Endothelial cell (in vitro differentiated cells): ENCODE results near the gene NDUFAB1. TPM values are rescaled to one million over a fixed set of nuclear protein-coding genes. Genes with fewer than 3 reads are reported as not detected.
"Not testable (repeated sequence)": the region's sequence is repeated elsewhere in the genome, so short reads cannot be mapped to it uniquely, and the experiment has no call there.

Source experiments
- DNase-seq: peaks from one replicate; pipeline ENCODE4 v3.0.0; 2021; ENCODE audit warnings: low spot score
- H3K27ac Mint-ChIP-seq: one replicate; pipeline ENCODE4 v1.8.0; 2021; ENCODE audit warnings: mixed read lengths, inconsistent platforms; ENCODE audit not compliant: unreplicated experiment
- H3K27me3 Mint-ChIP-seq: one replicate; pipeline ENCODE4 v1.8.0; 2021; ENCODE audit warnings: mild to moderate bottlenecking, moderate library complexity, mixed read lengths, inconsistent platforms; ENCODE audit not compliant: unreplicated experiment
- H3K36me3 Mint-ChIP-seq: one replicate; pipeline ENCODE4 v1.8.0; 2021; ENCODE audit warnings: mild to moderate bottlenecking, low read depth, mixed read lengths, inconsistent platforms; ENCODE audit not compliant: unreplicated experiment
- H3K4me1 Mint-ChIP-seq: one replicate; pipeline ENCODE4 v1.8.0; 2021; ENCODE audit warnings: mild to moderate bottlenecking, mixed read lengths, inconsistent platforms; ENCODE audit not compliant: unreplicated experiment
- H3K4me3 Mint-ChIP-seq: one replicate; pipeline ENCODE4 v1.8.0; 2021; ENCODE audit warnings: mild to moderate bottlenecking, mixed read lengths, inconsistent platforms; ENCODE audit not compliant: unreplicated experiment
- H3K9me3 Mint-ChIP-seq: one replicate; pipeline ENCODE4 v1.8.0; 2021; ENCODE audit warnings: mixed read lengths, inconsistent platforms; ENCODE audit not compliant: unreplicated experiment
- total RNA-seq: library from RNA; stranded (reverse); fragmentation: NEBNext Ultra II Directional; extraction: Animal tissue kit (Norgen Biotek cat#: 25700); gene quantifications from one replicate; pipeline ENCODE4 v1.2.1, GENCODE V29; 2021; ENCODE audit not compliant: unreplicated experiment
- TF ChIP-seq, protein P1 (sequence below): fragments of 200-600 bp; sonication (generic); IDR thresholded peaks from one replicate; pipeline ENCODE4 v1.5.0; 2021; ENCODE audit warnings: antibody characterized with exemption; ENCODE audit not compliant: unreplicated experiment

The NDUFAB1 gene
- total RNA-seq, 1 donor from 2014 or later, result 91.7 TPM

DNA sequence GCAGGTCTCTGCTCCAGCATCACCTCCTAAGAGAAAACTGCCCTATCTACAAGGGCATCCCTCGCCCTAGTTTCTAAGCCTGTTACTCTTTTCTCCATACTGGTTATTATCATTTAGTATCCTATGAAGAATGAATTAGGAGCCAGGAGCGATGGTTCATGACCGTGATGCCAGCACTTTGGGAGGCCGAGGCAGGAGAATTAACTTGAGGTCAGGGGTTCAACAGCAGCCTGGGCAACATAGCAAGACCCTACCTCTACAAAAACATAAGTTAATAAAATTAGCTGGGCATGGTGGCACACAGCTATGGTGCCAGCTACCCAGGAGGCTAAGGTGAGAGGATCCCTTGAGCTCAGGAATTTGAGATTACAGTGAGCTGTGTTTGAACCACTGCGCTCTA, 46.2 kb downstream of the NDUFAB1 start:
- H3K36me3 Mint-ChIP-seq, result peaks cover 15% of the 10 kb centered on the region
- no peak overlapping the region for H3K27ac Mint-ChIP-seq
- no peaks in the 10 kb centered on the region for H3K9me3 Mint-ChIP-seq
- no peak overlapping the region for H3K4me3 Mint-ChIP-seq
- peaks cover 2% of the 10 kb centered on the region for H3K27me3 Mint-ChIP-seq
- TF ChIP-seq, protein P1, sequence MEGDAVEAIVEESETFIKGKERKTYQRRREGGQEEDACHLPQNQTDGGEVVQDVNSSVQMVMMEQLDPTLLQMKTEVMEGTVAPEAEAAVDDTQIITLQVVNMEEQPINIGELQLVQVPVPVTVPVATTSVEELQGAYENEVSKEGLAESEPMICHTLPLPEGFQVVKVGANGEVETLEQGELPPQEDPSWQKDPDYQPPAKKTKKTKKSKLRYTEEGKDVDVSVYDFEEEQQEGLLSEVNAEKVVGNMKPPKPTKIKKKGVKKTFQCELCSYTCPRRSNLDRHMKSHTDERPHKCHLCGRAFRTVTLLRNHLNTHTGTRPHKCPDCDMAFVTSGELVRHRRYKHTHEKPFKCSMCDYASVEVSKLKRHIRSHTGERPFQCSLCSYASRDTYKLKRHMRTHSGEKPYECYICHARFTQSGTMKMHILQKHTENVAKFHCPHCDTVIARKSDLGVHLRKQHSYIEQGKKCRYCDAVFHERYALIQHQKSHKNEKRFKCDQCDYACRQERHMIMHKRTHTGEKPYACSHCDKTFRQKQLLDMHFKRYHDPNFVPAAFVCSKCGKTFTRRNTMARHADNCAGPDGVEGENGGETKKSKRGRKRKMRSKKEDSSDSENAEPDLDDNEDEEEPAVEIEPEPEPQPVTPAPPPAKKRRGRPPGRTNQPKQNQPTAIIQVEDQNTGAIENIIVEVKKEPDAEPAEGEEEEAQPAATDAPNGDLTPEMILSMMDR, result no peak
- H3K4me1 Mint-ChIP-seq, result peaks cover 4% of the 10 kb centered on the region
- no peak for DNase-seq

DNA sequence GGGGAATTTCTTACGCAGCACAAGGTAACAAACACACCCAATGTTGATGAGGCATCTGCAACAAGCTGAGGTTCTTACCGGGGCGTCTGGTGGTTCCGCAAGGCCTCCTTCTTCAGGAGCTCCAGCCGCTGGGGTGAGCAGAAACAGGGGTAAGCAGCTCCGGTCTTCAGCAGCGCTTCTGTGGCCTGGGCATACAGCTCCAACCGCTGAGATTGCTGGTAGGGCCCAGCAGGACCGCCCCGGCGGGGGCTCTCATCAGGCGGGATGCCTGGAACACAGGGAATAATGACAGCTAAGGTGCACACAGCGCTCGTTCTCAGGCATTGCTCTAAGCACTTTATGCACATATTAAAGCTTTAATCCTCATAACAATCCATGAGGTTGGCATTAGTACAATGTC, 51.7 kb downstream of the NDUFAB1 start:
- Mint-ChIP-seq H3K27ac (no peak overlapping the region), H3K9me3 (no peaks in the 10 kb centered on the region), H3K4me1 (no peaks in the 10 kb centered on the region), H3K4me3 (no peak overlapping the region), H3K27me3 (no peaks in the 10 kb centered on the region), H3K36me3 (peaks cover 15% of the 10 kb centered on the region)
- TF ChIP-seq, protein P1, result no peak
- DNase-seq, result no peak

DNA sequence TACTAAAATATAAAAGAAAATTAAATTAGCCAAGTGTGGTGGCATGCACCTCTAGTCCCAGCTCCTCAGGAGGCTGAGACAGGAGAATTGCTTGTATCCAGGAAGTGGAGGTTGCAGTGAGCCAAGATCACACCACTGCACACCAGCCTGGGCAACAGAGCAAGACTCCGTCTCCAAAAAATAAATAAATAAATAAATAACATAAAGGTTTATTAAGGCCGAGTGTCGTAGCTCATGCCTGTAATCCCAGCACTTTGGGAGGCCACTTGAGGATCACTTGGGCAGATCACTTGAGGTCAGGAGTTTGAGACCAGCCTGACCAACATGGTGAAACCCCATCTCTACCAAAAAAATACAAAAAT, 55.3 kb downstream of the NDUFAB1 start:
- H3K27me3 Mint-ChIP-seq, H3K27ac Mint-ChIP-seq, H3K9me3 Mint-ChIP-seq, DNase-seq, H3K4me1 Mint-ChIP-seq, H3K36me3 Mint-ChIP-seq, H3K4me3 Mint-ChIP-seq: not testable (repeated sequence)

DNA sequence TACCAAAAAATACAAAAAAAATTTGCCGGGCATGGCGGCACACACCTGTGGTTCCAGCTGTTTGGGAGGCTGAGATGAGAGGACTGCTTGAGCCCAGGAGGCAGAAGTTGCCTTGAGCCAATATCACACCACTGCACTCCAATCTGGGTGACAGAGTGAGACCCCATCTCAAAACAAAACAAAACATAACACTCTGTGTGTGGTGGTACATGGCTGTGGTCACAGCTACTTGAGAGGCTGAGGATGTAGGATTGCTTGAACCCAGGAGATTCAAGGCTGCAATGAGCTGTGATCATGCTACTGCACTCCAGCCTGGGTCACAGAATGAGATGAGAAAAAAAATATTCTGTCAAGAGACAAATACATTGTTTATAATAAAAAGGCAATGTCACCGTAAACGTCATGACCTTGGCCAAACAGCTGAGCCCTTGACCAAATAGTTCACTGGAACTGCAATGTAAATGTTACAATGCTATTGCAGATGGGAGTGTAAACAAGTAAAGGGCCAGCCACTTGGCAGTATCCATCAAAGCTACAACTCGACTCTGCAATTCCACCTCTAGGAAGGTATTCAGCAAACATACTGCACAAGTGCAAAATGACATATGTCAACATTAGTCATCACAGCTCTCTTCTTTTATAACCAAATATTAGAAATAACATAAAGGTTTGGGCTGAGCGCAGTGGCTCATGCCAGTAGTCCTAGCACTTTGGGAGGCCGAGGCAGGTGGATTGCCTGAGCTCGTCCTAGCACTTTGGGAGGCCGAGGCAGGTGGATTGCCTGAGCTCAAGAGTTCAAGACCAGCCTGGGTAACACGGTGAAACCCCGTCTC, 55.9 kb downstream of the NDUFAB1 start:
- peaks cover 4% of the 10 kb centered on the region for H3K36me3 Mint-ChIP-seq
- no peaks in the 10 kb centered on the region for H3K27me3 Mint-ChIP-seq
- no peaks in the 10 kb centered on the region for H3K4me1 Mint-ChIP-seq
- no peak overlapping the region for H3K27ac Mint-ChIP-seq
- H3K4me3 Mint-ChIP-seq, result no peak overlapping the region
- no peak for DNase-seq
- TF ChIP-seq, protein P1, result no peak
- H3K9me3 Mint-ChIP-seq, result no peaks in the 10 kb centered on the region

DNA sequence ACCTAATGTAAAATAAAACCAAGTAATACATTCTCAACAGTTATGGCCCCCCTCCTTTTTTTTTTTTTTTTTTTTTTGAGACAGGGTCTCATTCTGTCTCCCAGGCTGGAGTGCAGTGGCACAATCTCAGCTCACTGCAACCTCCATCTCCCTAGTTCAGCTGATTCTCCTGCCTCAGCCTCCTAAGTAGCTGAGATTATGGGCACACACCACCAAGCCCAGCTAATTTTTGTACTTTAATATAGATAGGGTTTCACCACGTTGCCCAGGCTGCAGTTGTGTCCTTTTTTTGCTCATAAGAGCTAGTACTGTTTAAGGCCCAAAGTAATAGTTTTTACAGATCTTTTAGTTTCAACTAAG, 57.2 kb downstream of the NDUFAB1 start:
- no peak overlapping the region for H3K4me3 Mint-ChIP-seq
- H3K27me3 Mint-ChIP-seq, result no peaks in the 10 kb centered on the region
- no peak for DNase-seq
- peaks cover 9% of the 10 kb centered on the region for H3K36me3 Mint-ChIP-seq
- H3K4me1 Mint-ChIP-seq, result no peaks in the 10 kb centered on the region
- TF ChIP-seq, protein P1, result no peak
- no peaks in the 10 kb centered on the region for H3K9me3 Mint-ChIP-seq
- H3K27ac Mint-ChIP-seq, result no peak overlapping the region
